ENCODE data around the gene EFCAB12.

Gene EFCAB12

DNA sequence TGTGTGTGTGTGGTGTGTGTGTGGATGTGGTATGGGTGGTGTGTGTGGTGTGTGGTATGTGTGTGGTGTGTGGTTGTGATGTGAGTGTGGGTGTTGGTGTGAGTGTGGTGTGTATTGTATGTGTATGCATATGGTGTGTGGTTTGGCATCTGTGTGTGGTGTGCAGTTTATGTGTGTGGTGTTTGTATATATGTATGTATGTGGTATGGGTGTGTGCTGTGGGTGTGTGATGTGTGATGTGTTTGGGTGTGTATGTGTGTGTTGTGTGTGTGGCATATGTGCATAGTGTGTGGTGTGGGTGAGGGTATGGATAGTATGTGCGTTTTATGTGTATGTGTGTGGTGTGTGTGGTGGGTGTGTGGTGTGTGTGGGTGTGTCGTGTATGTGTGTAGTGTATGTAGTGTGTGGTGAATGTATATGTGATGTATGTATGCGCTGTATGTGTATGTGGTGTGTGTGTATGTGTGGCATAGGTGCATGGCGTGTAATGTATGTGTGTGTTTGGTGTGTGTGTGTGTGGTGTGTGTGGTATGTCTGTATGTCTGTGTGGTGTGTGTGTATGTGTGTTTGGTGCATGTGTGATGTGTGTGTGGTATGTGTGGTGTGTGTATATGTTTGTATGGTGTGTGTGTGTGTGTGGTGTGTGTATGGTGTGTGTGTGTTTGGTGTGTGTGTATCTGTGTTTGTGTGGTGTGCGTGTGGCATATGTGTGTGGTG is 58.0 kb downstream of the EFCAB12 start:
- peaks cover 4% of the 10 kb centered on the region for H3K79me1 ChIP-seq (ENCODE audit: low read depth, low read length)
- peaks cover 0 to 4% (median 4%) of the 10 kb centered on the region in 3 experiments for H3K27me3 ChIP-seq (ENCODE audit: control insufficient read depth in 3 of 3, insufficient read depth in 3 of 3, low read depth in 1 of 3, low read length in 3 of 3)

DNA sequence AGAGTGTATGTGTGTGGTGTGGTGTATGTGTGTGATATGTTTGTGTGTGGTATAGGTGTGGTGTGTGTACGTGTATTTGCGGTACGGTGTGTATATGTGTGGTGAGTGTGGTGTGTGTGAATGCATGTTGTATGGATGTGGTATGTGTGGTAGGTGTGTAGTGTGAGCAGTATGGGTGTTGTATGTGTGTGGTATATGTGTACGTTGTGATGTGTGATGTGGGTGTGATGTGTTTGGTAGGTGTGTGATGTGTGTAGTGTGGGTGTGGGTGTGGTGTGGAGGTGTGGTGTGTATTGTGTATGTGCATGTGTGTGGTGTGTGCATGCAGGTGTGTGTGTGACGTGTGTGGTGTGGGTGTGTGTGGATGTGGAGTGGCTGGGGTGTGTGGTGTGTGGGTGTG is 58.7 kb downstream of the EFCAB12 start:
- Histone ChIP-seq H2BK120ac (ENCODE audit: low read depth, low read length) (no peak overlapping the region), H3K27ac (replicated peaks; ENCODE audit: low read length) (no peak overlapping the region), H3K23ac (ENCODE audit: low read depth, low read length, poor library complexity) (peak overlapping the region; percentile 52), H3K27me3 (ENCODE audit: control insufficient read depth in 3 of 3, insufficient read depth in 3 of 3, low read depth in 1 of 3, low read length in 3 of 3) (peaks cover 0 to 4% (median 4%) of the 10 kb centered on the region in 3 experiments), H3K4ac (ENCODE audit: low read length) (no peak overlapping the region), H3K9me3 (replicated peaks in 1 of 2; ENCODE audit: control insufficient read depth in 2 of 2, insufficient read depth in 1 of 2, low read depth in 1 of 2, low read length in 2 of 2) (peaks cover 0 to 10% of the 10 kb centered on the region in 2 donors), H3K18ac (ENCODE audit: low read length) (no peak overlapping the region), H3K4me3 (ENCODE audit: low read length in 2 of 2) (peak overlapping the region in 1 of 2 donors; percentile 72), H3K4me2 (ENCODE audit: insufficient read depth, low read length, poor library complexity, severe bottlenecking) (no peak overlapping the region), H3K14ac (ENCODE audit: low read length) (peak overlapping the region; percentile 11), H2AK5ac (ENCODE audit: low read depth, low read length) (no peak overlapping the region), H3K36me3 (replicated peaks in 1 of 2; ENCODE audit: control insufficient read depth in 2 of 2, insufficient read depth in 2 of 2, low read length in 2 of 2) (peaks cover 0 to 10% of the 10 kb centered on the region in 2 donors), H3K9ac (ENCODE audit: low read depth, low read length, poor library complexity) (peak overlapping the region; percentile 65), H2BK5ac (ENCODE audit: low read length) (no peak overlapping the region), H2BK12ac (ENCODE audit: low read length) (peak overlapping the region; percentile 0), H2AFZ (ENCODE audit: low read length) (no peak overlapping the region), H4K8ac (ENCODE audit: low read depth, low read length) (peak overlapping the region; percentile 43), H3K4me1 (ENCODE audit: control insufficient read depth in 2 of 2, insufficient read depth in 1 of 2, low read depth in 1 of 2, low read length in 2 of 2) (peaks cover 0 to 5% of the 10 kb centered on the region in 2 donors), H3K79me1 (ENCODE audit: low read depth, low read length) (peaks cover 4% of the 10 kb centered on the region), H2BK15ac (ENCODE audit: low read length) (no peak overlapping the region), H4K91ac (ENCODE audit: low read depth, low read length, poor library complexity) (peak overlapping the region; percentile 73)
- DNase-seq (ENCODE audit: low spot score): no peak
- 100% methylated on average over 2 to 5 of the region's 5 CpGs for WGBS, 2 donors (ENCODE audit: extremely low coverage in 2 of 2, insufficient read length in 2 of 2, insufficient replicate concordance in 1 of 2)

More for the DNA sequence above, 58.0 kb downstream of the EFCAB12 start:
- Histone ChIP-seq H2AFZ (ENCODE audit: low read length) (no peak overlapping the region), H2BK15ac (ENCODE audit: low read length) (no peak overlapping the region), H4K8ac (ENCODE audit: low read depth, low read length) (peak overlapping the region; percentile 20), H2AK5ac (ENCODE audit: low read depth, low read length) (no peak overlapping the region), H3K4me3 (ENCODE audit: low read length in 2 of 2) (peak overlapping the region in 1 of 2 donors; percentile 72), H2BK5ac (ENCODE audit: low read length) (no peak overlapping the region), H3K23ac (ENCODE audit: low read depth, low read length, poor library complexity) (peak overlapping the region; percentile 52), H3K27ac (replicated peaks; ENCODE audit: low read length) (no peak overlapping the region), H3K18ac (ENCODE audit: low read length) (no peak overlapping the region), H4K91ac (ENCODE audit: low read depth, low read length, poor library complexity) (peak overlapping the region; percentile 80), H2BK12ac (ENCODE audit: low read length) (peak overlapping the region; percentile 2), H3K9ac (ENCODE audit: low read depth, low read length, poor library complexity) (peak overlapping the region; percentile 75), H3K4ac (ENCODE audit: low read length) (peak overlapping the region; percentile 55), H3K36me3 (replicated peaks in 1 of 2; ENCODE audit: control insufficient read depth in 2 of 2, insufficient read depth in 2 of 2, low read length in 2 of 2) (peaks cover 0 to 10% of the 10 kb centered on the region in 2 donors), H2BK120ac (ENCODE audit: low read depth, low read length) (no peak overlapping the region), H3K9me3 (replicated peaks in 1 of 2; ENCODE audit: control insufficient read depth in 2 of 2, insufficient read depth in 1 of 2, low read depth in 1 of 2, low read length in 2 of 2) (peaks cover 0 to 10% of the 10 kb centered on the region in 2 donors), H3K4me2 (ENCODE audit: insufficient read depth, low read length, poor library complexity, severe bottlenecking) (no peak overlapping the region), H3K14ac (ENCODE audit: low read length) (peak overlapping the region; percentile 11), H3K4me1 (ENCODE audit: control insufficient read depth in 2 of 2, insufficient read depth in 1 of 2, low read depth in 1 of 2, low read length in 2 of 2) (peaks cover 0 to 5% of the 10 kb centered on the region in 2 donors)
- 99 to 100% methylated on average over 1 to 4 of the region's 5 CpGs for WGBS, 2 donors (ENCODE audit: extremely low coverage in 2 of 2, insufficient read length in 2 of 2, insufficient replicate concordance in 1 of 2)
- no peak for DNase-seq (ENCODE audit: low spot score)

DNA sequence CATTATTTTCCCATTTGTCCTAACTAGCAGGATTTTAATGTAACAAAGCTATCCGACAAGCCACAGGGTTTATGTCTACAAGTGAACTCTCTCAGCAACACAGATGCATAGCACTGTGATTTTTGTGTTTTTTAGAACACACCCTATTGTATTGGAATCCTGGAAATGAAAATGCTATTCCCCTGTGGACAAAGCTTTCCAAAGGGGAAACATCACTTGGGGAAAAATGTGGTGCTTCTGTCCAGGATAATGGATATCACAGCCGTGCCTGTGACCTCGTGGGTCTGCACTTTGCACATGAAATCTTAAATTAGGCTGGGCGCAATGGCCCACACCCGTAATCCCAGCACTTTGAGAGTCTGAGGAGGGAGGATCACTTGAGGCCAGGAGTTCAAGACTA is 60.6 kb downstream of the EFCAB12 start:
- H3K27me3 ChIP-seq (ENCODE audit: control insufficient read depth in 3 of 3, insufficient read depth in 3 of 3, low read depth in 1 of 3, low read length in 3 of 3): peaks cover 0 to 4% (median 4%) of the 10 kb centered on the region in 3 experiments
- H3K4me3 ChIP-seq (ENCODE audit: low read length in 2 of 2): no peak overlapping the region
- H3K23ac ChIP-seq (ENCODE audit: low read depth, low read length, poor library complexity): no peak overlapping the region
- no peak overlapping the region for H3K14ac ChIP-seq (ENCODE audit: low read length)
- peaks cover 4% of the 10 kb centered on the region for H3K79me1 ChIP-seq (ENCODE audit: low read depth, low read length)
- no peak overlapping the region for H2BK15ac ChIP-seq (ENCODE audit: low read length)
- no peak overlapping the region for H3K4ac ChIP-seq (ENCODE audit: low read length)
- H3K9me3 ChIP-seq (replicated peaks in 1 of 2; ENCODE audit: control insufficient read depth in 2 of 2, insufficient read depth in 1 of 2, low read depth in 1 of 2, low read length in 2 of 2): peaks cover 0 to 10% of the 10 kb centered on the region in 2 donors
- no peak overlapping the region for H4K8ac ChIP-seq (ENCODE audit: low read depth, low read length)
- WGBS, 2 donors (ENCODE audit: extremely low coverage in 2 of 2, insufficient read length in 2 of 2, insufficient replicate concordance in 1 of 2): no CpG with 5 or more reads among the region's 5 CpGs
- H2AK5ac ChIP-seq (ENCODE audit: low read depth, low read length): no peak overlapping the region
- no peak overlapping the region for H2BK12ac ChIP-seq (ENCODE audit: low read length)
- no peak overlapping the region for H2AFZ ChIP-seq (ENCODE audit: low read length)
- H3K4me2 ChIP-seq (ENCODE audit: insufficient read depth, low read length, poor library complexity, severe bottlenecking): no peak overlapping the region
- H3K27ac ChIP-seq (replicated peaks; ENCODE audit: low read length): no peak overlapping the region
- H2BK5ac ChIP-seq (ENCODE audit: low read length): no peak overlapping the region
- H3K36me3 ChIP-seq (replicated peaks in 1 of 2; ENCODE audit: control insufficient read depth in 2 of 2, insufficient read depth in 2 of 2, low read length in 2 of 2): peaks cover 0 to 10% of the 10 kb centered on the region in 2 donors
- no peak overlapping the region for H3K9ac ChIP-seq (ENCODE audit: low read depth, low read length, poor library complexity)
- no peak overlapping the region for H2BK120ac ChIP-seq (ENCODE audit: low read depth, low read length)
- no peak overlapping the region for H4K91ac ChIP-seq (ENCODE audit: low read depth, low read length, poor library complexity)
- peaks cover 0 to 5% of the 10 kb centered on the region in 2 donors for H3K4me1 ChIP-seq (ENCODE audit: control insufficient read depth in 2 of 2, insufficient read depth in 1 of 2, low read depth in 1 of 2, low read length in 2 of 2)
- DNase-seq (ENCODE audit: low spot score): no peak
- H3K18ac ChIP-seq (ENCODE audit: low read length): no peak overlapping the region

DNA sequence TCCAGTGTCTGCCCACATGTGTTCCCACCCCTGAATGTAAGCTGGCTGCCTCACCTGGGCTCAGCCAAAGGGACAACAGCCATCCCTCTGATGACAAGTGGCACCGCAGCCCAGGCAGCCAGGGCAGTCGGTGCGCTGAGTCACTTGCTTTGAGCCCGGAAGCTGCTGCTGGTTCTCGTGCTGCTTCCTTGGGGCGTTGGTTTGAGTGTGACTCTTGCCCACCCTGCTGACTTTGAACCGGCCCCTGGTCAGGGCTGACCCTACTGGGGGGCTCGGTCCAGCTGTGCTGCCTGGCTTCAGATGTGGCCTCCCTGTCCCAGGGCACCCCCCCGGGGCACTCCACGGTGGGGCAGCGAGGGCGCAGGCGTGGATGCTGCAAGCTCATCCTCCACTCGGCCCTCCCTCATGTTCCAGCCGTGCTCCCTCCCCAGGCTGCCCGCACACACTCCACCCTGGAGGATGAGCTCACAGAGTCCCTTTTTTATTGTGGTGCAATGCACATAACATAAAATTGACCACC is 62.1 kb downstream of the EFCAB12 start:
- DNase-seq (ENCODE audit: low spot score): no peak
- H3K23ac ChIP-seq (ENCODE audit: low read depth, low read length, poor library complexity): no peak overlapping the region
- no peak overlapping the region for H2AFZ ChIP-seq (ENCODE audit: low read length)
- H3K18ac ChIP-seq (ENCODE audit: low read length): no peak overlapping the region
- peak overlapping the region; percentile 21 for H3K9ac ChIP-seq (ENCODE audit: low read depth, low read length, poor library complexity)
- H3K4me1 ChIP-seq (ENCODE audit: control insufficient read depth in 2 of 2, insufficient read depth in 1 of 2, low read depth in 1 of 2, low read length in 2 of 2): peaks cover 0 to 5% of the 10 kb centered on the region in 2 donors
- H3K4ac ChIP-seq (ENCODE audit: low read length): peak overlapping the region; percentile 89
- H3K9me3 ChIP-seq (replicated peaks in 1 of 2; ENCODE audit: control insufficient read depth in 2 of 2, insufficient read depth in 1 of 2, low read depth in 1 of 2, low read length in 2 of 2): peaks cover 0 to 10% of the 10 kb centered on the region in 2 donors
- H2BK5ac ChIP-seq (ENCODE audit: low read length): peak overlapping the region; percentile 5
- no peak overlapping the region for H2AK5ac ChIP-seq (ENCODE audit: low read depth, low read length)
- H3K4me3 ChIP-seq (ENCODE audit: low read length in 2 of 2): peak overlapping the region in 1 of 2 donors; percentile 21
- no peak overlapping the region for H4K8ac ChIP-seq (ENCODE audit: low read depth, low read length)
- H3K27ac ChIP-seq (replicated peaks; ENCODE audit: low read length): no peak overlapping the region
- H2BK12ac ChIP-seq (ENCODE audit: low read length): no peak overlapping the region
- H3K4me2 ChIP-seq (ENCODE audit: insufficient read depth, low read length, poor library complexity, severe bottlenecking): no peak overlapping the region
- H4K91ac ChIP-seq (ENCODE audit: low read depth, low read length, poor library complexity): no peak overlapping the region
- H3K79me1 ChIP-seq (ENCODE audit: low read depth, low read length): peaks cover 4% of the 10 kb centered on the region
- peaks cover 0 to 4% (median 4%) of the 10 kb centered on the region in 3 experiments for H3K27me3 ChIP-seq (ENCODE audit: control insufficient read depth in 3 of 3, insufficient read depth in 3 of 3, low read depth in 1 of 3, low read length in 3 of 3)
- H3K14ac ChIP-seq (ENCODE audit: low read length): peak overlapping the region; percentile 89
- H3K36me3 ChIP-seq (replicated peaks in 1 of 2; ENCODE audit: control insufficient read depth in 2 of 2, insufficient read depth in 2 of 2, low read length in 2 of 2): peaks cover 0 to 10% of the 10 kb centered on the region in 2 donors
- H2BK15ac ChIP-seq (ENCODE audit: low read length): no peak overlapping the region
- H2BK120ac ChIP-seq (ENCODE audit: low read depth, low read length): no peak overlapping the region
- WGBS, 2 donors (ENCODE audit: extremely low coverage in 2 of 2, insufficient read length in 2 of 2, insufficient replicate concordance in 1 of 2): no CpG with 5 or more reads among the region's 16 CpGs
